Measurements from ENCODE around the gene SMC5. TPM values are rescaled to one million over a fixed set of nuclear protein-coding genes. Genes with fewer than 3 reads are reported as not detected.

Gene SMC5
- total and polyA plus RNA-seq, 2 of the 8 experiments (the other 6 are each of a cell fraction or from before 2014, with no cell fraction given) = 4.5 to 22.6 TPM

GRCh38 chr9:70283848-70284247 lies 25.1 kb downstream of the SMC5 start:
- Histone ChIP-seq H4K91ac (replicated peaks; ENCODE audit: insufficient read length, low read length) (no peak overlapping the region), H3K56ac (replicated peaks; ENCODE audit: insufficient read length, low read depth, low read length) (no peak overlapping the region), H3K4me3 (ENCODE audit: extremely low read depth in 1 of 4, insufficient read depth in 2 of 4, low read depth in 3 of 4, low read length in 4 of 4) (no peak overlapping the region), H3K14ac (ENCODE audit: insufficient read length) (no peak overlapping the region), H3K27ac (ENCODE audit: low read depth, low read length) (no peak overlapping the region), H2BK15ac (ENCODE audit: low read length) (no peak overlapping the region), H3K23me2 (ENCODE audit: low read depth, low read length) (no peaks in the 10 kb centered on the region; the same call in 1 of the 2 replicates), H3K36me3 (ENCODE audit: control insufficient read depth in 2 of 4, insufficient read depth in 4 of 4, low read length in 3 of 4) (peaks cover 0 to 35% (median 6%) of the 10 kb centered on the region in 4 experiments; a peak in 5 of 8 replicates), H2BK5ac (ENCODE audit: low read depth, low read length) (no peak overlapping the region), H2AFZ (ENCODE audit: low read length) (no peak overlapping the region), H4K8ac (ENCODE audit: extremely low read depth, insufficient read depth, low read length) (no peak overlapping the region), H3K23ac (ENCODE audit: insufficient read length) (no peak overlapping the region), H2BK20ac (ENCODE audit: low read length) (no peak overlapping the region), H3K27me3 (replicated peaks in 1 of 4; ENCODE audit: control insufficient read depth in 3 of 4, extremely low read depth in 1 of 4, insufficient read depth in 3 of 4, low read length in 3 of 4) (no peaks in the 10 kb centered on the region), H3K4ac (replicated peaks; ENCODE audit: insufficient read length, low read depth, low read length) (no peak overlapping the region), H3K9me3 (ENCODE audit: insufficient read depth in 2 of 2, low read depth in 1 of 2, low read length in 1 of 2) (no peaks in the 10 kb centered on the region), H4K5ac (ENCODE audit: insufficient read length, low read depth, low read length) (no peak overlapping the region), H3K4me2 (ENCODE audit: insufficient read depth in 1 of 2, low read depth in 2 of 2, low read length in 2 of 2) (no peak overlapping the region), H3K18ac (ENCODE audit: extremely low read depth, low read length) (no peak overlapping the region), H3K9ac (replicated peaks in 1 of 4; ENCODE audit: extremely low read depth in 1 of 4, low read depth in 3 of 4, low read length in 3 of 4) (no peak overlapping the region), H3K4me1 (replicated peaks in 1 of 4; ENCODE audit: control insufficient read depth in 3 of 4, insufficient read depth in 4 of 4, low read length in 3 of 4) (no peaks in the 10 kb centered on the region), H3K79me2 (ENCODE audit: control insufficient read depth in 1 of 2, insufficient read depth in 2 of 2, low read length in 2 of 2) (no peaks in the 10 kb centered on the region), H2AK5ac (ENCODE audit: low read depth, low read length) (no peak overlapping the region), H2BK12ac (ENCODE audit: low read depth, low read length) (no peak overlapping the region), H2BK120ac (replicated peaks; ENCODE audit: low read depth, low read length) (no peak overlapping the region), H3K79me1 (ENCODE audit: low read depth, low read length) (no peaks in the 10 kb centered on the region), H4K20me1 (replicated peaks in 1 of 2; ENCODE audit: control insufficient read depth in 1 of 2, insufficient read depth in 2 of 2, low read length in 2 of 2) (peaks cover 0 to under 1% of the 10 kb centered on the region in 2 experiments)
- WGBS, 2 experiments (ENCODE audit: extremely low coverage in 1 of 2, insufficient coverage in 1 of 2, insufficient read length in 1 of 2, insufficient replicate concordance in 2 of 2, low coverage in 1 of 2, low lambda C conversion rate in 2 of 2, missing lambda C conversion rate in 1 of 2) = 86% methylated on average over 1 of the region's 1 CpG; no CpG with 5 or more reads in 1 of the 2 experiments
- POLR2A ChIA-PET (ENCODE audit: partially characterized antibody) = interaction anchor here (1.0 kb wide), 1 partner anchor 56 kb away, joined by 3 read pairs; no protein-coding TSS in a partner anchor
- DNase-seq (ENCODE audit: low read depth in 1 of 2, low spot score in 2 of 2) = no peak
- CTCF ChIA-PET (ENCODE audit: partially characterized antibody) = no interaction called here
- no peak for FAIRE-seq
- TF ChIP-seq CTCF (IDR thresholded peaks at IDR 0.05; ENCODE audit: control extremely low read depth in 1 of 3, insufficient read depth in 1 of 3, low read depth in 1 of 3, low read length in 3 of 3) (no peak), CBX8 (IDR thresholded peaks at IDR 0.05; ENCODE audit: borderline replicate concordance, low read depth, low read length) (no peak), MAX (IDR thresholded peaks at IDR 0.05) (no peak), YY1 (IDR thresholded peaks at IDR 0.05; ENCODE audit: low read depth, low read length) (no peak), SIX5 (IDR thresholded peaks at IDR 0.05; ENCODE audit: low read depth, low read length) (no peak), SIN3A (conservative IDR thresholded peaks at IDR 0.05 in 1 of 2, IDR thresholded peaks at IDR 0.05 in 1 of 2; ENCODE audit: low read depth in 1 of 2, low read length in 2 of 2) (no peak), EZH2 (IDR thresholded peaks at IDR 0.05; ENCODE audit: low read depth, low read length, severe bottlenecking) (no peak), CHD1 (IDR thresholded peaks at IDR 0.05; ENCODE audit: low read depth, low read length) (no peak), SP2 (IDR thresholded peaks at IDR 0.05; ENCODE audit: low read length) (no peak), NRF1 (IDR thresholded peaks at IDR 0.05; ENCODE audit: low read depth, low read length) (no peak)
